GM04503 (cell line): Measurements from ENCODE around the gene SIVA1.

Experiments
- DNase-seq: peaks from one replicate; pipeline ENCODE4 v3.0.0-alpha.2; 2012; ENCODE audit warnings: low read depth

SIVA1 gene

GRCh38 chr14:104784846-104785707 is 32.1 kb downstream of the SIVA1 start:
- no peak for DNase-seq

GRCh38 chr14:104785708-104786080 is 32.7 kb downstream of the SIVA1 start:
- DNase-seq: no peak

GRCh38 chr14:104786091-104786586 is 33.2 kb downstream of the SIVA1 start:
- DNase-seq: no peak

GRCh38 chr14:104786726-104787675 is 34.1 kb downstream of the SIVA1 start:
- no peak for DNase-seq

GRCh38 chr14:104787736-104788135 is 34.8 kb downstream of the SIVA1 start:
- no peak for DNase-seq

- DNase-seq: no peak
Measured at GRCh38 chr14:104788161-104788818, 35.3 kb downstream of the SIVA1 start.

GRCh38 chr14:104788873-104789663 is 36.1 kb downstream of the SIVA1 start:
- DNase-seq: no peak

GRCh38 chr14:104789752-104790743 is 37.1 kb downstream of the SIVA1 start:
- DNase-seq: no peak

GRCh38 chr14:104791425-104791824 is 38.5 kb downstream of the SIVA1 start:
- no peak for DNase-seq

GRCh38 chr14:104792101-104792884 is 39.3 kb downstream of the SIVA1 start:
- DNase-seq: no peak

GRCh38 chr14:104792945-104793702 is 40.2 kb downstream of the SIVA1 start:
- no peak for DNase-seq

GRCh38 chr14:104793703-104793959 is 40.7 kb downstream of the SIVA1 start:
- no peak for DNase-seq

GRCh38 chr14:104794099-104794498 is 41.2 kb downstream of the SIVA1 start:
- no peak for DNase-seq

GRCh38 chr14:104794631-104794992 is 41.7 kb downstream of the SIVA1 start:
- no peak for DNase-seq

GRCh38 chr14:104794993-104795780 is 42.2 kb downstream of the SIVA1 start, which contains the start of gene AKT1:
TSS of gene AKT1 (minus strand) at chr14:104795748. CDS start at chr14:104792643, 3,105 bp downstream.
- no peak for DNase-seq

- no peak for DNase-seq
Measured at GRCh38 chr14:104795781-104796686, 43.1 kb downstream of the SIVA1 start.

- no peak for DNase-seq
Measured at GRCh38 chr14:104796687-104797081, 43.7 kb downstream of the SIVA1 start.
